Kidney (tissue), 14 donors: ENCODE data around the gene GRIK1. TPM values are rescaled to one million over a fixed set of nuclear protein-coding genes. Genes with fewer than 3 reads are reported as not detected.

Experiments
- DNase-seq, 5 donors: peaks; one replicate each; pipeline ENCODE4 v3.0.0-alpha.2; 2013 to 2020
- FAIRE-seq: peaks from 2 replicates; lab custom pipeline; 2012; peaks lifted over from hg19 to GRCh38; lab: Jason Lieb, UNC
- H3K27ac ChIP-seq, 2 donors: one replicate each; pipeline ENCODE4 v1.7.0; 2013; ENCODE audit warnings: low read depth in 2 of 2, low read length in 2 of 2, inconsistent platforms in 1 of 2
- H3K27me3 ChIP-seq: one replicate; pipeline ENCODE4 v1.7.1; 2013; ENCODE audit warnings: low read length, inconsistent platforms; ENCODE audit not compliant: control insufficient read depth, insufficient read depth
- H3K36me3 ChIP-seq, 3 donors: one replicate each; pipeline versions ENCODE4 v1.7.0 to v1.7.1; 2013; ENCODE audit warnings: low read length in 3 of 3, control low read depth in 1 of 3, inconsistent platforms in 1 of 3; ENCODE audit not compliant: insufficient read depth in 3 of 3, control insufficient read depth in 2 of 3
- H3K4me1 ChIP-seq, 3 donors: one replicate each; pipeline versions ENCODE4 v1.7.0 to v1.7.1; 2013; ENCODE audit warnings: low read length in 3 of 3, inconsistent platforms in 1 of 3, low read depth in 1 of 3; ENCODE audit not compliant: control insufficient read depth in 2 of 3, insufficient read depth in 2 of 3
- H3K4me3 ChIP-seq, 3 donors: one replicate each; pipeline versions ENCODE4 v1.7.0 to v1.8.1; 2013; ENCODE audit warnings: low read length in 3 of 3, control low read depth in 1 of 3, inconsistent platforms in 1 of 3
- H3K9ac ChIP-seq, 3 donors: one replicate each; pipeline versions ENCODE4 v1.7.0 to v1.7.1; 2013; ENCODE audit warnings: low read length in 3 of 3, control low read depth in 1 of 3, inconsistent platforms in 1 of 3
- H3K9me3 ChIP-seq, 3 donors: one replicate each; pipeline versions ENCODE4 v1.7.0 to v1.7.1; 2013; ENCODE audit warnings: low read length in 3 of 3, control low read depth in 1 of 3, inconsistent platforms in 1 of 3; ENCODE audit not compliant: control insufficient read depth in 2 of 3, insufficient read depth in 1 of 3
- intact Hi-C: fragments of 100-400 bp; cut with DNase I; formaldehyde crosslinking; loops from one replicate; pipeline ENCODE4 v1.11.1; 2022
- polyA plus RNA-seq: library from polyadenylated mRNA; stranded (reverse); fragments of 350-450 nt; fragmentation: Illumina TruSeq; extraction: RNeasy Lipid Tissue Mini Kit (QIAGEN cat#74804); gene quantifications from one replicate; pipeline ENCODE4 v1.2.3, GENCODE V29; 2014; ENCODE audit warnings: low read depth, low replicate concordance; ENCODE audit not compliant: insufficient read depth
- total RNA-seq: library from RNA; stranded (reverse); fragmentation: NEBNext Ultra II Directional; extraction: Animal tissue kit (Norgen Biotek cat#: 25700); gene quantifications from one replicate; pipeline ENCODE4 v1.2.1, GENCODE V29; 2021
- TF ChIP-seq, protein P1 (sequence below): IDR thresholded peaks from 3 replicates; pipeline ENCODE4 v1.5.1; 2012; ENCODE audit warnings: mild to moderate bottlenecking, moderate library complexity, borderline replicate concordance; ENCODE audit not compliant: insufficient read depth; ENCODE audit errors: extremely low read depth
- donor health status: control.
- donor health status: control.
- donor health status: control.
- donor health status: control.
- donor health status: control.
- donor health status: DM: yes; HTN: yes; CAD: no.
- donor health status: Normal renal cell carcinoma (clear cell type).

Gene GRIK1
- total and polyA plus RNA-seq, 2 donors from 2014 or later = not detected

GRCh38 chr21:29716753-29717152 is 223.0 kb downstream of the GRIK1 start:
- intact Hi-C loops = no loop called here
- no peaks in the 10 kb centered on the region for H3K27me3 ChIP-seq
- H3K27ac ChIP-seq = no peak overlapping the region
- no peak overlapping the region for H3K9ac ChIP-seq
- no peaks in the 10 kb centered on the region for H3K9me3 ChIP-seq
- no peak overlapping the region for H3K4me3 ChIP-seq
- no peak for FAIRE-seq
- H3K36me3 ChIP-seq = no peaks in the 10 kb centered on the region
- TF ChIP-seq, protein P1, sequence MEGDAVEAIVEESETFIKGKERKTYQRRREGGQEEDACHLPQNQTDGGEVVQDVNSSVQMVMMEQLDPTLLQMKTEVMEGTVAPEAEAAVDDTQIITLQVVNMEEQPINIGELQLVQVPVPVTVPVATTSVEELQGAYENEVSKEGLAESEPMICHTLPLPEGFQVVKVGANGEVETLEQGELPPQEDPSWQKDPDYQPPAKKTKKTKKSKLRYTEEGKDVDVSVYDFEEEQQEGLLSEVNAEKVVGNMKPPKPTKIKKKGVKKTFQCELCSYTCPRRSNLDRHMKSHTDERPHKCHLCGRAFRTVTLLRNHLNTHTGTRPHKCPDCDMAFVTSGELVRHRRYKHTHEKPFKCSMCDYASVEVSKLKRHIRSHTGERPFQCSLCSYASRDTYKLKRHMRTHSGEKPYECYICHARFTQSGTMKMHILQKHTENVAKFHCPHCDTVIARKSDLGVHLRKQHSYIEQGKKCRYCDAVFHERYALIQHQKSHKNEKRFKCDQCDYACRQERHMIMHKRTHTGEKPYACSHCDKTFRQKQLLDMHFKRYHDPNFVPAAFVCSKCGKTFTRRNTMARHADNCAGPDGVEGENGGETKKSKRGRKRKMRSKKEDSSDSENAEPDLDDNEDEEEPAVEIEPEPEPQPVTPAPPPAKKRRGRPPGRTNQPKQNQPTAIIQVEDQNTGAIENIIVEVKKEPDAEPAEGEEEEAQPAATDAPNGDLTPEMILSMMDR = no peak
- H3K4me1 ChIP-seq = no peaks in the 10 kb centered on the region
- no peak for DNase-seq

DNA sequence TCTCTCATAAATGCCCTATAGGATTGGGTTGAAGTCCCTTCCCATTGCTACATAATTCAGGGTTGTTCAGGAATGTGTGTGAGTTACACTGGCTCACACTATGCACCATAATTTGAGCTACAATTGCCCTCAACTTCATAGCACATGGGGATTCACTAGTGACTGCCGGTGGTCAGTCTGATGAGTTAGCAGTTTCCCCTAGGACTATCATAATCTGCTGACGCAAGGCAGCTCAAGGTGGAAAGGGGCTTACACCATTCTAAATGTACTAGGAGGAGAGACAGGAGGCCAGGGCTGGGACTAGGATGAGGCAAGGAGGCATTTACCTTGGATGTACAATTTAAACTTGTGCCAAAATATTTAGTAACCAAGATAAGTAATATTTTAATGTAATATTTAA is 224.7 kb downstream of the GRIK1 start:
- DNase-seq (no peak), FAIRE-seq (no peak)
- no peaks in the 10 kb centered on the region for H3K9me3 ChIP-seq
- no peaks in the 10 kb centered on the region for H3K4me1 ChIP-seq
- TF ChIP-seq, protein P1 = no peak
- H3K36me3 ChIP-seq = no peaks in the 10 kb centered on the region
- no peak overlapping the region for H3K4me3 ChIP-seq
- intact Hi-C loops = no loop called here
- H3K9ac ChIP-seq = no peak overlapping the region
- H3K27me3 ChIP-seq = no peaks in the 10 kb centered on the region
- H3K27ac ChIP-seq = no peak overlapping the region

GRCh38 chr21:29712818-29713217 is 227.0 kb downstream of the GRIK1 start:
- intact Hi-C loops = no loop called here
- TF ChIP-seq, protein P1 = no peak
- no peaks in the 10 kb centered on the region for H3K27me3 ChIP-seq
- no peak for FAIRE-seq
- H3K36me3 ChIP-seq = no peaks in the 10 kb centered on the region
- H3K4me1 ChIP-seq = no peaks in the 10 kb centered on the region
- H3K9ac ChIP-seq = no peak overlapping the region
- H3K4me3 ChIP-seq = no peak overlapping the region
- H3K27ac ChIP-seq = no peak overlapping the region
- DNase-seq = peak in 2 of 5 donors; percentile 14 to 15
- H3K9me3 ChIP-seq = no peaks in the 10 kb centered on the region

GRCh38 chr21:29711236-29711635 is 228.6 kb downstream of the GRIK1 start:
- H3K27ac ChIP-seq = no peak overlapping the region
- DNase-seq (no peak), FAIRE-seq (no peak)
- H3K27me3 ChIP-seq = no peaks in the 10 kb centered on the region
- H3K9me3 ChIP-seq = no peaks in the 10 kb centered on the region
- no peaks in the 10 kb centered on the region for H3K4me1 ChIP-seq
- no peaks in the 10 kb centered on the region for H3K36me3 ChIP-seq
- no peak overlapping the region for H3K9ac ChIP-seq
- TF ChIP-seq, protein P1 = no peak
- intact Hi-C loops = no loop called here
- H3K4me3 ChIP-seq = no peak overlapping the region
